Measurements from ENCODE around the gene KCNJ14.

GRCh38 chr19:48514123-48514458, 58.7 kb downstream of the KCNJ14 start:
- TF ChIP-seq EZH2phosphoT487 (IDR thresholded peaks at IDR 0.05; ENCODE audit: low read depth): no peak
- TF ChIP-seq, protein P1, sequence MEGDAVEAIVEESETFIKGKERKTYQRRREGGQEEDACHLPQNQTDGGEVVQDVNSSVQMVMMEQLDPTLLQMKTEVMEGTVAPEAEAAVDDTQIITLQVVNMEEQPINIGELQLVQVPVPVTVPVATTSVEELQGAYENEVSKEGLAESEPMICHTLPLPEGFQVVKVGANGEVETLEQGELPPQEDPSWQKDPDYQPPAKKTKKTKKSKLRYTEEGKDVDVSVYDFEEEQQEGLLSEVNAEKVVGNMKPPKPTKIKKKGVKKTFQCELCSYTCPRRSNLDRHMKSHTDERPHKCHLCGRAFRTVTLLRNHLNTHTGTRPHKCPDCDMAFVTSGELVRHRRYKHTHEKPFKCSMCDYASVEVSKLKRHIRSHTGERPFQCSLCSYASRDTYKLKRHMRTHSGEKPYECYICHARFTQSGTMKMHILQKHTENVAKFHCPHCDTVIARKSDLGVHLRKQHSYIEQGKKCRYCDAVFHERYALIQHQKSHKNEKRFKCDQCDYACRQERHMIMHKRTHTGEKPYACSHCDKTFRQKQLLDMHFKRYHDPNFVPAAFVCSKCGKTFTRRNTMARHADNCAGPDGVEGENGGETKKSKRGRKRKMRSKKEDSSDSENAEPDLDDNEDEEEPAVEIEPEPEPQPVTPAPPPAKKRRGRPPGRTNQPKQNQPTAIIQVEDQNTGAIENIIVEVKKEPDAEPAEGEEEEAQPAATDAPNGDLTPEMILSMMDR (IDR thresholded peaks at IDR 0.05; ENCODE audit: low read depth, low read length): no peak

Data from OCI-LY3 (cell line).